Astrocyte of the spinal cord (primary cell): Measurements from ENCODE around the gene GRID1.
"Not testable (repeated sequence)": the region's sequence is repeated elsewhere in the genome, so short reads cannot be mapped to it uniquely, and the experiment has no call there.

Experiments used
- DNase-seq: peaks from one replicate; pipeline ENCODE4 v3.0.0; 2011; ENCODE audit warnings: low read depth, low spot score
- H3K4me3 ChIP-seq: 2 replicates; pipeline ENCODE4 v1.5.1; 2011; ENCODE audit warnings: low read depth, mild to moderate bottlenecking, low read length, moderate library complexity
- in situ Hi-C: cut with HindIII; loops from 2 replicates; pipeline ENCODE4 v1.10.0; 2017; ENCODE audit warnings: low sequenced_read_pairs
- TF ChIP-seq, protein P1 (sequence below): IDR thresholded peaks from 2 replicates; pipeline ENCODE4 v1.5.1; 2012; ENCODE audit warnings: low read depth, mild to moderate bottlenecking, low read length, inconsistent platforms

The GRID1 gene

DNA sequence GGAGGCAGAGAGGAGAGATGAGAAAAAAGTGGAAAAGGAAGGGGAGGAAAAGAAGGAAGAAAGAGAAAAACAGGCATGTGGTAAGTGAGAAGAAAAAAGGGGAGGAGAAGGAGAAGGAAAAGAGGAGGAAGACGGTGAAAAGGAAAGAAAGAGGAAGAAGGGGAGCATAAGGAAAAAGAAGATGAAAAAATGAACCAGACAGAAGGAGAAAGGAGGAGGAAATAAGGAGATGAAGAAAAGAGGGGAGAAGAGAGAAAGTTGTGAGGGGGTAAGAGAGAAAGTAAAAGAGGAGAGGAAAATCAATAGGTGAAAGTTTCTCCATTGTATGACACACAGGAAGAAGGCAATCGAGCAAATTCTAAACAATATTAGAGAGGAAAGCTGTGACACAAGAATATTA is 663.8 kb downstream of the GRID1 start:
- TF ChIP-seq, protein P1, sequence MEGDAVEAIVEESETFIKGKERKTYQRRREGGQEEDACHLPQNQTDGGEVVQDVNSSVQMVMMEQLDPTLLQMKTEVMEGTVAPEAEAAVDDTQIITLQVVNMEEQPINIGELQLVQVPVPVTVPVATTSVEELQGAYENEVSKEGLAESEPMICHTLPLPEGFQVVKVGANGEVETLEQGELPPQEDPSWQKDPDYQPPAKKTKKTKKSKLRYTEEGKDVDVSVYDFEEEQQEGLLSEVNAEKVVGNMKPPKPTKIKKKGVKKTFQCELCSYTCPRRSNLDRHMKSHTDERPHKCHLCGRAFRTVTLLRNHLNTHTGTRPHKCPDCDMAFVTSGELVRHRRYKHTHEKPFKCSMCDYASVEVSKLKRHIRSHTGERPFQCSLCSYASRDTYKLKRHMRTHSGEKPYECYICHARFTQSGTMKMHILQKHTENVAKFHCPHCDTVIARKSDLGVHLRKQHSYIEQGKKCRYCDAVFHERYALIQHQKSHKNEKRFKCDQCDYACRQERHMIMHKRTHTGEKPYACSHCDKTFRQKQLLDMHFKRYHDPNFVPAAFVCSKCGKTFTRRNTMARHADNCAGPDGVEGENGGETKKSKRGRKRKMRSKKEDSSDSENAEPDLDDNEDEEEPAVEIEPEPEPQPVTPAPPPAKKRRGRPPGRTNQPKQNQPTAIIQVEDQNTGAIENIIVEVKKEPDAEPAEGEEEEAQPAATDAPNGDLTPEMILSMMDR, result no peak
- in situ Hi-C loops, result no loop called here
- no peak for DNase-seq
- H3K4me3 ChIP-seq, result no peak overlapping the region

DNA sequence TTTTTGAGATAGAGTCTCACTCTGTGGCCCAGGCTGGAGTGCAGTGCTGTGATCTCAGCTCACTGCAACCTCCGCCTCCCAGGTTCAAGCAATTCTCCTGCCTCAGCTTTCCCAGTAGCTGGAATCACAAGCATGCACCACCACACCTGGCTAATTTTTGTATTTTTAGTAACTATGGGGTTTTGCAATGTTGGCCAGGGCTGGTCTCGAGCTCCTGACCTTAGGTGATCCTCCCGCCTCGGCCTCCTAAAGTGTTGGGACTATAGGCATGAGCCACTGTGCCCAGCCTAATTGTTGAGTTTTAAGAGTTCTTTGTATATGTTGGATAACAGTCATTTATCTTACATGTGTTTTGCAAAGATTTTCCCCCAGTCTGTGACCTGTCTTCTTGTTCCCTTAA is 667.5 kb downstream of the GRID1 start:
- DNase-seq, in situ Hi-C loops, H3K4me3 ChIP-seq: not testable (repeated sequence)

DNA sequence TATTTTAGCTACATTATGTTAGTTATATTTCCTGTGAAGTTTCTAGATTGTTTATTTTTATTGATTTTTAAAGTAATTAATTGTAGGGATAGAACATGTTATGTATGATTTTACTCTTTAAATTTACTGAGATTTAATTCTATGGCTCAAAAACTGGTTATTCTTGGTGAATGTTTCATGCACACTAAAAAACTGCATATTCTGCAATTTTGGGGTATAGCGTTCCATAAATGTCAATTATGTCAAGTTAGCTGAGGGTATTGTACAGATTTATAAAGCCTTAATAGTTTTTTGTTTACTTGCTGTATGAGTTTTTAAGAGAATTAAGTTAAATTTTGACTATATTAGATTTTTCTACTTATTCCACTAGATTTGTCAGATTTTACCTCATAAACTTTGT is 669.7 kb downstream of the GRID1 start:
- TF ChIP-seq, protein P1, result no peak
- no peak overlapping the region for H3K4me3 ChIP-seq
- no peak for DNase-seq
- in situ Hi-C loops, result no loop called here

DNA sequence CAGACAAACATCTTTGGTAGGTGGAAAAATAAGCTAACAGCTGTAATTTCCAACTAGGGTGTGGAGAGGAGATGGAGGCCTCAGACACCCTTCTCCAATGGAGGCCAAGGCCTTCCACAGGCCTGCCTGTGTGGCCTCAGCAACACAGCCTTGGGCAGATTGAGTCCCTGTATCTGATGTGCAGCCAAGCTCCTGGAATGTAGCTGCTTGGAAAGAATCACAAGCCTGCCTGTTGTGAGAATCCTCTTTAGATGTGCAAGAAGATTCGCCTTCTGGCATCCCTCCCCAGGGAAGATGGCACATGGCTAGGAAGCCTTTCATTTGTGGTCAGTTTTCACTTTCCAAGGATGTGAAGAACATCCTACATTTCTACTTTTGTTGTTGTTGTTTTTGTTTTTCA is 684.0 kb downstream of the GRID1 start:
- DNase-seq, result no peak
- H3K4me3 ChIP-seq, result no peak overlapping the region
- in situ Hi-C loops, result no loop called here
- TF ChIP-seq, protein P1, result no peak

DNA sequence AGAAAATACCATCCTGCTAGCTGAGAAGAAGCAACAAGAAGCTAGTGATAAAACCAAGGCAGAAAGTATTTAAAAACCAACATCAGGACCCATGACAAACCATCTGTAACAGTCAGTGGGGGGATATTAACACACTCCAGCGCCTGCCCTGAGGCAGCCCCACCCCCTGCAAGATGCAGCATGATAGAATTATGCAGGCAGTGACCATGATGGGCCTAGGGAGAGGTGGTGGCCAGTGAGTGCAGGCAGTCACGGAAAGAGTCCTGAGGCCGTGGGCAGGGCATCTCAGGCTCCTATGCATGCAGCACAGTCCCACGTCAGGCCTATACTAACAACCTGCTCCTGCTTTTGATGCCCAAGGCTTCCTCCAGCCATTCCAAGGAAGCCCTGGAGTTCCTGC is 686.9 kb downstream of the GRID1 start:
- DNase-seq, result no peak
- no peak overlapping the region for H3K4me3 ChIP-seq
- in situ Hi-C loops, result no loop called here
- TF ChIP-seq, protein P1, result no peak

DNA sequence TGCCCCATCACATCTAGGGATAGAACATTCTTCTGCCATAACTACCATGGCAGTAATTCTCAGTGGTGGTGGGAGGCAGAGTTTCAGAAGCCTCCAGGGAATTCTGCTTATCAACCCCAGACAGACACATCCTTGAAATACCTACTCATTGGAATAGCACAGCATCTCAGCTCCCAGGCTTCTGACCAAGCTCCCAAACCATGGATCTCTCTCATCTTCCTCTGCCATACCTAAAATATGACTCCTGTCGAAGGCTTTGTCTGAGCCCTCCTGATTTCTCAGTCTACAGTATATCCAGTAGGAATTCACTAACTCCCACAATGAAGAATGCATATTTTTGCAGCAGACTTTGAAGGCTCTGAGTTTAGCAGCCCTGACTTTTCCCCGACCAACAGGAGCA is 687.5 kb downstream of the GRID1 start:
- DNase-seq, result no peak

DNA sequence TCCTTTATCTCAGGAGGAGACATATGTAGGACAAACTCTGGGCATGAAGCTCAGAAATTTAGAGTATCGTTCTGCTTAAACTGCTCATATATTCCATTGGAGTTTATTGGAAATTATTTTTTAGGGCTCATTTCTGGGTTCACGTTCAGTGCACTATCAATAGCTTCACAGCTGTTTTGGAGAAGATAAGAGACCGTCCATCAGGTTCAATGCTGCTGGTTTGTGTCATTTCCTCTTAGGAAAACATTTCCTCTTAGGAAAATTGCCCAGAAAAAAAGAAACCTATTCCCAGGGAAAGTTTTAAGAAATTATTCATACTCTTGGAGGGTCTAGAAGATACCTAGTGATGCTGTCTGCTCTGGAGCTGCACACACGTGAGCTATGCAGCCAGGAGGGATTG is 691.7 kb downstream of the GRID1 start:
- in situ Hi-C loops, result no loop called here
- no peak for DNase-seq
- TF ChIP-seq, protein P1, result no peak
- no peak overlapping the region for H3K4me3 ChIP-seq

More for the DNA sequence above, 687.5 kb downstream of the GRID1 start:
- no peak overlapping the region for H3K4me3 ChIP-seq
- TF ChIP-seq, protein P1, result no peak
- in situ Hi-C loops, result no loop called here
